Measurements from ENCODE around the gene HES3. TPM values are rescaled to one million over a fixed set of nuclear protein-coding genes. Genes with fewer than 3 reads are reported as not detected.
A peak's percentile ranks its signal among the peaks of the same experiment; 100 is the strongest.

Gene HES3
- polyA plus RNA-seq, 1 of the 3 experiments (the other 2 are of a cell fraction): not detected

DNA sequence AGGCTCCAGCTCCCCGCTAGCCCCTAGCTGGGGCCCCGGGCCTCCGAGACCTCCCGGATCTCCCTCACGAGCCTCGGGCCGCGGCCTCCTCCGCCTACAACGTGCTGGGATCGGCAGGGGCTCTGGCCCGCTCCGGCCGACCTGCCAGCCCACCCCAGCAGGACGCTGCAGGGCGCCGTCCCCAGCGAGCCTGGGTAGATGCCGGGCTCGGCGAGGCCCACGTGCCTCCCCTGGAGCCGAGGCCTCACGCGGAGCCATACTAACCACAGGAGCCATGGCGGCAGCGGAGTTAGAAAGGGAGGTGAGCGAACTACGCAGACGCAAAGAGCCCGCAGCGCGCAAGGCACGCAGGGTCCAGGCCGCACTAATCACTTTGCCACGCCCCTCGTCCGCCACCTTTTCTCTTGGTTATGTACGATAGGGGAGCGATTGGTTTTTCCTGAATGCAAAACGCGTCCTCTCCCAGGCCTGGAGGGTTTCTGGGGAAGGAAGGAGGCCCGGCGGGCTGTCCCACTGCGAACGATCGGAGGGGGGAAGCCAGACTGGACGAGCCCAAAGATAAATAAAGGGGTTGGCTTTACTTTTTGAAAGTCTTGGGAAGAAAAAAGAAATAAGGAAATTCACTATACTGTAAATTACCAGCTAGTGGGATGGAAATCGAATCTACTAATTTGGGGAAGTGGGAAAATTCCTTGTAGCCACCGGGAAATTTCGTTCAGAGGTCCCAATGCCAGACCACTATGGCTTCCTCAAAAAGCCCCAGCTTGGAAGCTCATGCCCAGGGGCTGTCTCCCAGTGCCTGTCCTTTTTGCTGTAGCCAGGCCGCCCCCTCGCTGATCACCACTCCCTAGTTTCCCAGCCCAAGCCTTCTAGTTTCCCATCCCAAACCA is 44.4 kb upstream of the HES3 start, which contains the start of gene RPL22 (continued):
- TF ChIP-seq, protein P1, sequence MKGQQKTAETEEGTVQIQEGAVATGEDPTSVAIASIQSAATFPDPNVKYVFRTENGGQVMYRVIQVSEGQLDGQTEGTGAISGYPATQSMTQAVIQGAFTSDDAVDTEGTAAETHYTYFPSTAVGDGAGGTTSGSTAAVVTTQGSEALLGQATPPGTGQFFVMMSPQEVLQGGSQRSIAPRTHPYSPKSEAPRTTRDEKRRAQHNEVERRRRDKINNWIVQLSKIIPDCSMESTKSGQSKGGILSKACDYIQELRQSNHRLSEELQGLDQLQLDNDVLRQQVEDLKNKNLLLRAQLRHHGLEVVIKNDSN (IDR thresholded peaks at IDR 0.05; ENCODE audit: borderline replicate concordance, low read depth): no peak
- TF ChIP-seq FOXM1 (IDR thresholded peaks at IDR 0.05; ENCODE audit: low read depth) (no peak), MXI1 (IDR thresholded peaks at IDR 0.05; ENCODE audit: low read depth, low read length) (peak; percentile 92), YY1 (IDR thresholded peaks at IDR 0.05; ENCODE audit: low read depth) (peak; percentile 91), GATA2 (CRISPR knock-in tag; IDR thresholded peaks at IDR 0.05) (no peak), EZH2phosphoT487 (IDR thresholded peaks at IDR 0.05; ENCODE audit: borderline replicate concordance, low read depth) (no peak), NRF1 (IDR thresholded peaks at IDR 0.05; ENCODE audit: low read depth, low read length) (peak; percentile 66), TCF12 (IDR thresholded peaks at IDR 0.05) (no peak; the same call in 1 of the 2 replicates), FOSL2 (IDR thresholded peaks at IDR 0.05; ENCODE audit: borderline replicate concordance, low read depth) (no peak), SMC3 (IDR thresholded peaks at IDR 0.05; ENCODE audit: low read depth, low read length) (no peak), FOXJ3 (CRISPR knock-in tag; IDR thresholded peaks at IDR 0.05) (no peak), RXRA (IDR thresholded peaks at IDR 0.05; ENCODE audit: borderline replicate concordance, low read depth) (no peak), RFX5 (IDR thresholded peaks at IDR 0.05; ENCODE audit: low read length) (no peak), POLR2AphosphoS5 (IDR thresholded peaks at IDR 0.05; ENCODE audit: low read depth, low read length) (peak; percentile 86), GABPA (IDR thresholded peaks at IDR 0.05; ENCODE audit: low read depth) (no peak), CHD2 (IDR thresholded peaks at IDR 0.05; ENCODE audit: low read length, partially characterized antibody) (peak; percentile 91), EP300 (IDR thresholded peaks at IDR 0.05; ENCODE audit: borderline replicate concordance in 1 of 2, low read depth in 1 of 2, low read length in 1 of 2) (0 out of 4 replicates have a peak, but pooled peaks of 1 of the 2 experiments have one; percentile 18)
- TF ChIP-seq, protein P2, sequence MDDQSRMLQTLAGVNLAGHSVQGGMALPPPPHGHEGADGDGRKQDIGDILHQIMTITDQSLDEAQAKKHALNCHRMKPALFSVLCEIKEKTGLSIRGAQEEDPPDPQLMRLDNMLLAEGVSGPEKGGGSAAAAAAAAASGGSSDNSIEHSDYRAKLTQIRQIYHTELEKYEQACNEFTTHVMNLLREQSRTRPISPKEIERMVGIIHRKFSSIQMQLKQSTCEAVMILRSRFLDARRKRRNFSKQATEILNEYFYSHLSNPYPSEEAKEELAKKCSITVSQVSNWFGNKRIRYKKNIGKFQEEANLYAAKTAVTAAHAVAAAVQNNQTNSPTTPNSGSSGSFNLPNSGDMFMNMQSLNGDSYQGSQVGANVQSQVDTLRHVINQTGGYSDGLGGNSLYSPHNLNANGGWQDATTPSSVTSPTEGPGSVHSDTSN (IDR thresholded peaks at IDR 0.05): no peak
- TF ChIP-seq, protein P3, sequence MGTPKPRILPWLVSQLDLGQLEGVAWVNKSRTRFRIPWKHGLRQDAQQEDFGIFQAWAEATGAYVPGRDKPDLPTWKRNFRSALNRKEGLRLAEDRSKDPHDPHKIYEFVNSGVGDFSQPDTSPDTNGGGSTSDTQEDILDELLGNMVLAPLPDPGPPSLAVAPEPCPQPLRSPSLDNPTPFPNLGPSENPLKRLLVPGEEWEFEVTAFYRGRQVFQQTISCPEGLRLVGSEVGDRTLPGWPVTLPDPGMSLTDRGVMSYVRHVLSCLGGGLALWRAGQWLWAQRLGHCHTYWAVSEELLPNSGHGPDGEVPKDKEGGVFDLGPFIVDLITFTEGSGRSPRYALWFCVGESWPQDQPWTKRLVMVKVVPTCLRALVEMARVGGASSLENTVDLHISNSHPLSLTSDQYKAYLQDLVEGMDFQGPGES (IDR thresholded peaks at IDR 0.05; ENCODE audit: low read depth, low read length): 0 out of 2 replicates have a peak, but pooled peaks have one; percentile 19
- TF ChIP-seq, protein P4, sequence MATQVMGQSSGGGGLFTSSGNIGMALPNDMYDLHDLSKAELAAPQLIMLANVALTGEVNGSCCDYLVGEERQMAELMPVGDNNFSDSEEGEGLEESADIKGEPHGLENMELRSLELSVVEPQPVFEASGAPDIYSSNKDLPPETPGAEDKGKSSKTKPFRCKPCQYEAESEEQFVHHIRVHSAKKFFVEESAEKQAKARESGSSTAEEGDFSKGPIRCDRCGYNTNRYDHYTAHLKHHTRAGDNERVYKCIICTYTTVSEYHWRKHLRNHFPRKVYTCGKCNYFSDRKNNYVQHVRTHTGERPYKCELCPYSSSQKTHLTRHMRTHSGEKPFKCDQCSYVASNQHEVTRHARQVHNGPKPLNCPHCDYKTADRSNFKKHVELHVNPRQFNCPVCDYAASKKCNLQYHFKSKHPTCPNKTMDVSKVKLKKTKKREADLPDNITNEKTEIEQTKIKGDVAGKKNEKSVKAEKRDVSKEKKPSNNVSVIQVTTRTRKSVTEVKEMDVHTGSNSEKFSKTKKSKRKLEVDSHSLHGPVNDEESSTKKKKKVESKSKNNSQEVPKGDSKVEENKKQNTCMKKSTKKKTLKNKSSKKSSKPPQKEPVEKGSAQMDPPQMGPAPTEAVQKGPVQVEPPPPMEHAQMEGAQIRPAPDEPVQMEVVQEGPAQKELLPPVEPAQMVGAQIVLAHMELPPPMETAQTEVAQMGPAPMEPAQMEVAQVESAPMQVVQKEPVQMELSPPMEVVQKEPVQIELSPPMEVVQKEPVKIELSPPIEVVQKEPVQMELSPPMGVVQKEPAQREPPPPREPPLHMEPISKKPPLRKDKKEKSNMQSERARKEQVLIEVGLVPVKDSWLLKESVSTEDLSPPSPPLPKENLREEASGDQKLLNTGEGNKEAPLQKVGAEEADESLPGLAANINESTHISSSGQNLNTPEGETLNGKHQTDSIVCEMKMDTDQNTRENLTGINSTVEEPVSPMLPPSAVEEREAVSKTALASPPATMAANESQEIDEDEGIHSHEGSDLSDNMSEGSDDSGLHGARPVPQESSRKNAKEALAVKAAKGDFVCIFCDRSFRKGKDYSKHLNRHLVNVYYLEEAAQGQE (IDR thresholded peaks at IDR 0.05; ENCODE audit: low read depth, low read length): 0 out of 2 replicates have a peak, but pooled peaks have one; percentile 51
- TF ChIP-seq, protein P5, sequence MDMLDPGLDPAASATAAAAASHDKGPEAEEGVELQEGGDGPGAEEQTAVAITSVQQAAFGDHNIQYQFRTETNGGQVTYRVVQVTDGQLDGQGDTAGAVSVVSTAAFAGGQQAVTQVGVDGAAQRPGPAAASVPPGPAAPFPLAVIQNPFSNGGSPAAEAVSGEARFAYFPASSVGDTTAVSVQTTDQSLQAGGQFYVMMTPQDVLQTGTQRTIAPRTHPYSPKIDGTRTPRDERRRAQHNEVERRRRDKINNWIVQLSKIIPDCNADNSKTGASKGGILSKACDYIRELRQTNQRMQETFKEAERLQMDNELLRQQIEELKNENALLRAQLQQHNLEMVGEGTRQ (IDR thresholded peaks at IDR 0.05; ENCODE audit: borderline replicate concordance, low read depth, low read length): no peak
